Neutrophil (primary cell): Measurements from ENCODE around the gene BCL11A.

ENCODE experiments used
- H3K27ac ChIP-seq: fragments of 200-600 bp; sonication (generic); 2 replicates; pipeline ENCODE4 v1.5.1; 2016; ENCODE audit warnings: mild to moderate bottlenecking, moderate library complexity
- H3K27me3 ChIP-seq: fragments of 200-600 bp; sonication (generic); 2 replicates; pipeline ENCODE4 v1.6.0; 2016; ENCODE audit warnings: mild to moderate bottlenecking
- H3K36me3 ChIP-seq: fragments of 200-600 bp; sonication (generic); 2 replicates; pipeline ENCODE4 v1.5.1; 2017
- H3K4me1 ChIP-seq, 2 experiments: fragments of 200-600 bp in 1 of 2; sonication (generic) in 1 of 2; 1 replicate in 1 of 2; 2 replicates in 1 of 2; pipeline versions ENCODE4 v1.5.1 to v1.6.1; 2013 to 2016; ENCODE audit warnings: low read depth in 1 of 2, low read length in 1 of 2, mild to moderate bottlenecking in 1 of 2, moderate library complexity in 1 of 2; ENCODE audit not compliant: control insufficient read depth in 1 of 2, insufficient read depth in 1 of 2
- H3K4me3 ChIP-seq, 2 experiments: fragments of 200-600 bp in 1 of 2; sonication (generic) in 1 of 2; 1 replicate in 1 of 2; 2 replicates in 1 of 2; pipeline ENCODE4 v1.5.1; 2013 to 2016; ENCODE audit warnings: low read depth in 1 of 2, low read length in 1 of 2, mild to moderate bottlenecking in 1 of 2, moderate library complexity in 1 of 2
- H3K9me3 ChIP-seq: fragments of 200-600 bp; sonication (generic); 2 replicates; pipeline ENCODE4 v1.5.1; 2016
- CTCF ChIP-seq: fragments of 200-600 bp; sonication (generic); IDR thresholded peaks from 2 replicates; pipeline ENCODE4 v1.5.1; 2016; ENCODE audit warnings: antibody characterized with exemption

BCL11A gene

GRCh38 chr2:60463249-60463648 is 90.2 kb downstream of the BCL11A start:
- Histone ChIP-seq H3K27me3 (no peaks in the 10 kb centered on the region), H3K36me3 (no peaks in the 10 kb centered on the region), H3K9me3 (no peaks in the 10 kb centered on the region), H3K4me1 (peaks cover 19 to 24% of the 10 kb centered on the region in 2 experiments), H3K27ac (peak overlapping the region; percentile 49), H3K4me3 (no peak overlapping the region)
- no peak for TF ChIP-seq CTCF

GRCh38 chr2:60461421-60462108 is 91.9 kb downstream of the BCL11A start:
- H3K4me1 ChIP-seq: peaks cover 19 to 24% of the 10 kb centered on the region in 2 experiments
- no peaks in the 10 kb centered on the region for H3K27me3 ChIP-seq
- peak overlapping the region; percentile 49 for H3K27ac ChIP-seq
- H3K36me3 ChIP-seq: no peaks in the 10 kb centered on the region
- TF ChIP-seq CTCF: no peak
- no peaks in the 10 kb centered on the region for H3K9me3 ChIP-seq
- no peak overlapping the region for H3K4me3 ChIP-seq

GRCh38 chr2:60460577-60461420 is 92.7 kb downstream of the BCL11A start:
- Histone ChIP-seq H3K4me3 (no peak overlapping the region), H3K36me3 (no peaks in the 10 kb centered on the region), H3K9me3 (no peaks in the 10 kb centered on the region), H3K27me3 (no peaks in the 10 kb centered on the region), H3K4me1 (peaks cover 19 to 24% of the 10 kb centered on the region in 2 experiments), H3K27ac (peak overlapping the region; percentile 4)
- TF ChIP-seq CTCF: no peak

GRCh38 chr2:60459851-60460250 is 93.6 kb downstream of the BCL11A start:
- Histone ChIP-seq H3K27ac (peak overlapping the region; percentile 4), H3K9me3 (no peaks in the 10 kb centered on the region), H3K4me1 (peaks cover 19 to 25% of the 10 kb centered on the region in 2 experiments), H3K27me3 (no peaks in the 10 kb centered on the region), H3K36me3 (no peaks in the 10 kb centered on the region), H3K4me3 (no peak overlapping the region)
- no peak for TF ChIP-seq CTCF

GRCh38 chr2:60456115-60456770 is 97.2 kb downstream of the BCL11A start:
- Histone ChIP-seq H3K4me1 (peaks cover 17 to 26% of the 10 kb centered on the region in 2 experiments), H3K27me3 (no peaks in the 10 kb centered on the region), H3K27ac (no peak overlapping the region), H3K36me3 (no peaks in the 10 kb centered on the region), H3K9me3 (no peaks in the 10 kb centered on the region), H3K4me3 (no peak overlapping the region)
- no peak for TF ChIP-seq CTCF
